Endothelial cell (in vitro differentiated cells): ENCODE data around the gene OTOA. TPM values are rescaled to one million over a fixed set of nuclear protein-coding genes. Genes with fewer than 3 reads are reported as not detected.
"Not testable (repeated sequence)": the region's sequence is repeated elsewhere in the genome, so short reads cannot be mapped to it uniquely, and the experiment has no call there.

ENCODE experiments used
- DNase-seq: peaks from one replicate; pipeline ENCODE4 v3.0.0; 2021; ENCODE audit warnings: low spot score
- H3K27ac Mint-ChIP-seq: one replicate; pipeline ENCODE4 v1.8.0; 2021; ENCODE audit warnings: mixed read lengths, inconsistent platforms; ENCODE audit not compliant: unreplicated experiment
- H3K27me3 Mint-ChIP-seq: one replicate; pipeline ENCODE4 v1.8.0; 2021; ENCODE audit warnings: mild to moderate bottlenecking, moderate library complexity, mixed read lengths, inconsistent platforms; ENCODE audit not compliant: unreplicated experiment
- H3K36me3 Mint-ChIP-seq: one replicate; pipeline ENCODE4 v1.8.0; 2021; ENCODE audit warnings: mild to moderate bottlenecking, low read depth, mixed read lengths, inconsistent platforms; ENCODE audit not compliant: unreplicated experiment
- H3K4me1 Mint-ChIP-seq: one replicate; pipeline ENCODE4 v1.8.0; 2021; ENCODE audit warnings: mild to moderate bottlenecking, mixed read lengths, inconsistent platforms; ENCODE audit not compliant: unreplicated experiment
- H3K4me3 Mint-ChIP-seq: one replicate; pipeline ENCODE4 v1.8.0; 2021; ENCODE audit warnings: mild to moderate bottlenecking, mixed read lengths, inconsistent platforms; ENCODE audit not compliant: unreplicated experiment
- H3K9me3 Mint-ChIP-seq: one replicate; pipeline ENCODE4 v1.8.0; 2021; ENCODE audit warnings: mixed read lengths, inconsistent platforms; ENCODE audit not compliant: unreplicated experiment
- CTCF ChIP-seq: fragments of 200-600 bp; sonication (generic); IDR thresholded peaks from one replicate; pipeline ENCODE4 v1.5.0; 2021; ENCODE audit warnings: antibody characterized with exemption; ENCODE audit not compliant: unreplicated experiment
- total RNA-seq: library from RNA; stranded (reverse); fragmentation: NEBNext Ultra II Directional; extraction: Animal tissue kit (Norgen Biotek cat#: 25700); gene quantifications from one replicate; pipeline ENCODE4 v1.2.1, GENCODE V29; 2021; ENCODE audit not compliant: unreplicated experiment

Gene OTOA
- total RNA-seq, 1 donor from 2014 or later: not detected

DNA sequence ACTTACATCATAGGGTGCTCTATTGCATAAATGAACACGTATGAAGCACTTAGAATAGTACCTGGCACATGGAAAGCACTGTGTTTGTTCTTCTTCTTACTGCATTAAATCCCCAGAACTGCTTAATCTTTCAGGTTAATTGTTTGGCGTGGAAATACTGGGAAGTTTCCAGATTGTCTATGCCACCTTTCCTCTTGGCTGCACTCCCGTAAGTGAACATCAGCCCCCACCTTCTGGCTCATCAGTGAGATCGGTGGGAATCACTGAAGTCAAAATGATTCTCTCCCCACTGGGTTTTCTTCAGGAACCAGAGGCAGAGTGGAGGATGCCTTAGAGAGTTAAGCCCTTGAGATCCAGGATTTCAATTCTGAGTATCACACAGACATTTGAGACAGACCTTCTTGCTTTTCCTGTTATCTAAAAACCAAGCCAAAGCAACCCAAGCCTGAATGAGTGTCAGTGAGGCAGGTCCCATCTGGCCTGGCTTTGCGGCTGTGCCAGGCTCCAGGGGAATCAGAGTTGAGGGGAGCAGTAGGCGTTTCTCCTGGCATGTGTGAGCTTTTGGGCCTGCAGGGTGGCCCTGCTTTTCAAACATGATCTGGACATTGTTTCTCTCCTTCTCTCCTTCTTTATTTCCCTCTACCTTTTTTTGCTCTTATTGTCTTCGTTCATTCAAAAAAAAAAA, 59.1 kb downstream of the OTOA start:
- no peak for DNase-seq
- Mint-ChIP-seq H3K27ac (no peak overlapping the region), H3K9me3 (no peaks in the 10 kb centered on the region), H3K36me3 (no peaks in the 10 kb centered on the region), H3K4me3 (no peak overlapping the region), H3K4me1 (peaks cover 8% of the 10 kb centered on the region), H3K27me3 (no peaks in the 10 kb centered on the region)
- TF ChIP-seq CTCF: no peak

GRCh38 chr16:21723532-21723931, 59.8 kb downstream of the OTOA start:
- Mint-ChIP-seq H3K36me3 (no peaks in the 10 kb centered on the region), H3K4me3 (no peak overlapping the region), H3K9me3 (no peaks in the 10 kb centered on the region), H3K27me3 (no peaks in the 10 kb centered on the region), H3K27ac (no peak overlapping the region), H3K4me1 (peaks cover 8% of the 10 kb centered on the region)
- no peak for DNase-seq
- no peak for TF ChIP-seq CTCF

DNA sequence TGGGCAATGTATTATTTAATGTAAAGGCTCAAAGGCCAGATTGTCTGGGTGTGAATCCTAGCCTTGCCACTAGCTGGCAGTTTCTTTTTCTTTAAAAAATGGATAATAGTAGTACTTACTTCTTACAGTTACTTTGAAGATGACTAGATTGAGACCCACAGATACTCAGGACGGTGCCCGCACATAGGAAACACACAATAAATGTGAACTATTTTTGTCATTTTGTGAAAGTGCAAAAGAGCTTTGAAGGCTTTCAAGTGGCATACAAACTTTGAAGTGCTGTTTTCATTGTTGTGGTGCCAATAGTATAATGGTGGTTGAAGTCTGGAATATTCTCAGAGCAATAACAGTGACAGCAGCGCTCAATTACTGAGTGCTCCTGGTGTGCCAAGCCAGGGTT, 63.6 kb downstream of the OTOA start:
- Mint-ChIP-seq H3K4me1 (no peaks in the 10 kb centered on the region), H3K27me3 (no peaks in the 10 kb centered on the region), H3K4me3 (no peak overlapping the region), H3K27ac (no peak overlapping the region), H3K36me3 (no peaks in the 10 kb centered on the region), H3K9me3 (no peaks in the 10 kb centered on the region)
- DNase-seq: no peak
- no peak for TF ChIP-seq CTCF

GRCh38 chr16:21731233-21731632, 67.5 kb downstream of the OTOA start:
- H3K27me3 Mint-ChIP-seq, H3K36me3 Mint-ChIP-seq, H3K4me3 Mint-ChIP-seq, H3K27ac Mint-ChIP-seq, H3K4me1 Mint-ChIP-seq, DNase-seq, H3K9me3 Mint-ChIP-seq: not testable (repeated sequence)

DNA sequence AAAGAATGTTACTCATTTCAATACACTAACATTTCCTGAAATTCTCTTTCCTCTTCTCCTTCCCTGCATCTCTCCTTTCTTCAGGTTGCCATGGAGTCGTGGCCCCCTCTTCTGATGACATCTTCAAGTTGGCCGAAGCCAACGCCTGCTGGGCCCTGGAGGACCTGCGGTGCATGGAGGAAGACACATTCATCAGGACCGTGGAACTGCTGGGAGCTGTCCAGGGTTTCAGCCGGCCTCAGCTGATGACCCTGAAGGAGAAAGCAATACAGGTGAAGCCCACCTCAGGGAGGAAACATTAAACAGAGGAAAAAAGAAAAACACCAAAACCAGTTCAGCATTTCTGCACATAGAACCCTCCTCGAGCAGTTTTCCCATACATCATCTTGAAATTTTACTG, 76.9 kb downstream of the OTOA start:
- not testable (repeated sequence) for H3K27me3 Mint-ChIP-seq, DNase-seq, H3K4me1 Mint-ChIP-seq, H3K4me3 Mint-ChIP-seq, H3K36me3 Mint-ChIP-seq, H3K27ac Mint-ChIP-seq, H3K9me3 Mint-ChIP-seq

GRCh38 chr16:21756192-21757079, 92.7 kb downstream of the OTOA start:
- not testable (repeated sequence) for H3K27ac Mint-ChIP-seq, H3K4me3 Mint-ChIP-seq, H3K4me1 Mint-ChIP-seq, H3K9me3 Mint-ChIP-seq, H3K36me3 Mint-ChIP-seq, DNase-seq, H3K27me3 Mint-ChIP-seq

DNA sequence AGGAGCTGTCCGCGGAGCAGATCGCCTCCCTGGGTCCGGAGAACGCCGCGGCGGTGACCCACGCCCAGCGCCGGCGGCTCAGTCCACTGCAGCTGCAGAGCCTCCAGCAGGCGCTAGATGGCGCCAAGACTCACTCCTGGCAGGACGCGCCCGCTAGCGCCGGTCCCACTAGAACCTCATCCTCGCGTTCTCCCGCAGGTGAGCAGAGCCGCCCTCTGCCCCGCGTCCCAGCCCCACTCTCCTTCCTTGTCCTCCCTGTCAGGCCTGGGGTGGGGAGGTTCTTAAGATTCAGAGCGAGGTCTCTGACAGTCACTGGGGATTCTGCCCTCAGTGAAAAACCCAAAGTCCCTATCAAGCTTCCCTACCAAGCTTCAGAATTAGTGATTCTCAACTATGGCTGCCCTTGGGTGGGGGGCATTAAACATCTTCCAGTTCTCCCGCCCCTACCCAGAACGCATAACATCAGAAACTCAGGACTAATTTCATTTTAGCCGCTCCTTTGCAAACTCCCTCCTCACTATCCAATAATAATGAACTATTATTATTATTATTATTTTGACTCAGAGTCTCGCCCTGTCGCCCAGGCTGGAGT, 93.4 kb downstream of the OTOA start:
- H3K4me3 Mint-ChIP-seq: not testable (repeated sequence)

GRCh38 chr16:21768280-21768679, 104.5 kb downstream of the OTOA start:
- H3K27me3 Mint-ChIP-seq, H3K4me1 Mint-ChIP-seq, H3K36me3 Mint-ChIP-seq, H3K27ac Mint-ChIP-seq, H3K4me3 Mint-ChIP-seq, DNase-seq, H3K9me3 Mint-ChIP-seq: not testable (repeated sequence)

More for the DNA sequence above, 93.4 kb downstream of the OTOA start:
- DNase-seq, H3K9me3 Mint-ChIP-seq, H3K27ac Mint-ChIP-seq, H3K36me3 Mint-ChIP-seq, H3K4me1 Mint-ChIP-seq, H3K27me3 Mint-ChIP-seq: not testable (repeated sequence)

DNA sequence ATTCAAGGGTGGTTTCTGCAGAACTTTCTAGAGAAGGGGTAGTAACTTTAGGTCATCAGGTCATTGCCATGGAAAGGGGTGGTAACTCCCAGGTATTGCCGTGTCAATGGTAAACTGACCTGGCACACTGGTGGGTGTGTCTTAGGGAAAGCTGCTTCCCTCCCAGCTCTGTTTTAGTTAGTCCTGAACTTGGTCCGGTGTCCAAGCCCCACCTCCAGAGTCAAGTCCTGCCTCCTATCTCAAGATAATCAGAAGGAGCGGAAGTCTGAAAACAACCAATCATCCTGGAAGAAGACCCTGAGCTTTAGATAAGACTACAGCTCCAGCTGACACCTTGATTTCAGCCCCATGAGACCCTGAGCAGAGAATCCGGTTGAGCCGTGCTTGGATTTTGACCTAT, 105.0 kb downstream of the OTOA start:
- H3K27ac Mint-ChIP-seq, H3K27me3 Mint-ChIP-seq, DNase-seq, H3K9me3 Mint-ChIP-seq, H3K4me3 Mint-ChIP-seq, H3K4me1 Mint-ChIP-seq, H3K36me3 Mint-ChIP-seq: not testable (repeated sequence)
